ENCODE data around the gene GRID2.

Gene GRID2

DNA sequence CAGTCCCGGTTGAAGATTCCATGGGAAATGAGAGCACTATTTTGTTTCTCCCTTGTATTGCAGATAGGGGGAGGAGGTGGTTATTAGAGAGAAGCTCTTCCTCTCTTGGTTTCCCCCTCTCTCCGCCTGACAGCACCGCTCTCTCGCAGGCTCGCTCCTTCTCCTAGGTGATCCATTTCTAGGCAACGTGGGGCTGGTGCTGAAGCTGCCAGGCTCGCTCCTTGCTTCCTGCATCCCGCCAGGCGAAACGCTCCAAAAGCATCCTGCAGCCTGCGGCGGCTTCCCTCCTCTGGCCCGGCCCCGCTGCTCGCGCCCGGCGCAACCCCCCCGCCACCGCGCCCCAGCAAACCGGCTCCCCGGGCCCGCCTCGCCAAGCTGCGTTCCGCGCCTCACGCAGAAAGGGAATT, at the start of gene GRID2:
TSS of gene GRID2 (plus strand) at position 346 of the 407 bp plus-strand sequence.
- Mint-ChIP-seq H3K4me3 (no peak within 1 kb of the TSS), H3K27ac (ENCODE audit: low read depth) (no peak within 1 kb of the TSS), H3K36me3 (ENCODE audit: insufficient read depth) (no peaks in the 10 kb centered on the region), H3K4me1 (no peaks in the 10 kb centered on the region), H3K27me3 (peaks cover 8% of the 10 kb centered on the region), H3K9me3 (peaks cover 7% of the 10 kb centered on the region)
- ATAC-seq (replicated peaks; ENCODE audit: extremely low read depth, poor library complexity, severe bottlenecking) = no peak
- no peak for DNase-seq (ENCODE audit: low spot score in 2 of 2)

GRCh38 chr4:92253986-92254671, 49.6 kb upstream of the GRID2 start:
- Mint-ChIP-seq H3K4me1 (no peaks in the 10 kb centered on the region), H3K4me3 (no peak overlapping the region), H3K9me3 (peaks cover 25% of the 10 kb centered on the region), H3K36me3 (ENCODE audit: insufficient read depth) (no peaks in the 10 kb centered on the region), H3K27ac (ENCODE audit: low read depth) (no peak overlapping the region), H3K27me3 (no peaks in the 10 kb centered on the region)
- ATAC-seq (replicated peaks; ENCODE audit: extremely low read depth, poor library complexity, severe bottlenecking) (no peak), DNase-seq (ENCODE audit: low spot score in 2 of 2) (no peak)

- DNase-seq (ENCODE audit: low spot score in 2 of 2) = no peak
- ATAC-seq (replicated peaks; ENCODE audit: extremely low read depth, poor library complexity, severe bottlenecking) = no peak
- Mint-ChIP-seq H3K27me3 (no peaks in the 10 kb centered on the region), H3K36me3 (ENCODE audit: insufficient read depth) (no peaks in the 10 kb centered on the region), H3K4me1 (no peaks in the 10 kb centered on the region), H3K27ac (ENCODE audit: low read depth) (no peak overlapping the region), H3K9me3 (peaks cover 28% of the 10 kb centered on the region), H3K4me3 (no peak overlapping the region)
Measured at GRCh38 chr4:92254767-92255442, 48.9 kb upstream of the GRID2 start.

- peaks cover 26% of the 10 kb centered on the region for H3K9me3 Mint-ChIP-seq
- no peak overlapping the region for H3K4me3 Mint-ChIP-seq
- no peaks in the 10 kb centered on the region for H3K36me3 Mint-ChIP-seq (ENCODE audit: insufficient read depth)
Measured at GRCh38 chr4:92255920-92256244, 47.9 kb upstream of the GRID2 start.

DNA sequence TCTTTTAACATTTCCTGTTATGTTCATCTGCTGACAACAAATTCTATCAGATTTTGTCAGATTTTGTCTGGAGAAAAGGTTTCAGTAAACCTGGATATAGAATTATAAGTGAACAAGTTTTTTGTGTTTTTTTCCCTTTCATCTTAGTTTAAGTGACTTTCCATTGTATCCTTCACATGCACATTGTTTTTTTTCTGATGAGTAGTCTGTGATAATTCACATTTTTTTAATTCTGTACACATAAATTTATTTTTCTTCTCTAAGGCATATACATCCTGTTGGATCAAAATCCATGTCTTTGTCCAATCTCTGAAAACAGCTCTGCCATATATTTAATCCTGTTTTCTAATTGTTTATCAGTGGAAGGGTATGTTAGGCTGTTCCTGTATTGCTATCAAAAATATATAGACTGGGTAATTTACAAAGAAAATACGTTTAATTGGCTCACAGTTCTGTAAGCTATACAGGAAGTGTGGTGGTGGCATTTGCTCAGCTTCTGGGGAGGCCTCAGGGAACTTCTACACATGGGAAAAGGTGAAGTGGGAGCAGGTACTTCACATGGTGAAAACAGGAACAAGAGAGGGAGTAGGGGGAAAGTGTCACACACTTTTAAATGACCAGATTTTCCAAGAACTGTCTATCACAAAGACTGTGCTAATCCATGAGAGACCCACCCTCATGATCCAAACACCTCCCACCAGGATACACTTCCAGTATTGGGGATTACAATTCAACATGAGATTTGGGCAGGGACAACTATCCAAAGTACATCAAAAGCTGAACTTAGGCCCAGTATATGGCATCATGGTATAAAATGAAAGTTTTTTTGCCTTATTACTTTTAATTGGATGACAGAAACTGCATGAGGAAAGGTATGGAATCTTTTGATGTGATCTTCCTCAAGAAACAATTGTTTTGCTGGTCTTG, 45.6 kb upstream of the GRID2 start:
- Mint-ChIP-seq H3K4me3 (no peak overlapping the region), H3K36me3 (ENCODE audit: insufficient read depth) (no peaks in the 10 kb centered on the region), H3K27me3 (no peaks in the 10 kb centered on the region), H3K27ac (ENCODE audit: low read depth) (no peak overlapping the region), H3K4me1 (no peaks in the 10 kb centered on the region), H3K9me3 (peaks cover 15% of the 10 kb centered on the region)
- ATAC-seq (replicated peaks; ENCODE audit: extremely low read depth, poor library complexity, severe bottlenecking) (no peak), DNase-seq (ENCODE audit: low spot score in 2 of 2) (no peak)

More at GRCh38 chr4:92255920-92256244, 47.9 kb upstream of the GRID2 start:
- Mint-ChIP-seq H3K4me1 (no peaks in the 10 kb centered on the region), H3K27me3 (no peaks in the 10 kb centered on the region), H3K27ac (ENCODE audit: low read depth) (no peak overlapping the region)
- ATAC-seq (replicated peaks; ENCODE audit: extremely low read depth, poor library complexity, severe bottlenecking) = no peak
- no peak for DNase-seq (ENCODE audit: low spot score in 2 of 2)

- Mint-ChIP-seq H3K9me3 (peaks cover 11% of the 10 kb centered on the region), H3K4me3 (no peak overlapping the region), H3K36me3 (ENCODE audit: insufficient read depth) (no peaks in the 10 kb centered on the region), H3K4me1 (no peaks in the 10 kb centered on the region), H3K27me3 (no peaks in the 10 kb centered on the region), H3K27ac (ENCODE audit: low read depth) (no peak overlapping the region)
- ATAC-seq (replicated peaks; ENCODE audit: extremely low read depth, poor library complexity, severe bottlenecking) = no peak
- DNase-seq (ENCODE audit: low spot score in 2 of 2) = no peak
Measured at GRCh38 chr4:92261256-92261655, 42.5 kb upstream of the GRID2 start.

GRCh38 chr4:92262371-92262770, 41.4 kb upstream of the GRID2 start:
- Mint-ChIP-seq H3K27me3 (no peaks in the 10 kb centered on the region), H3K4me3 (no peak overlapping the region), H3K36me3 (ENCODE audit: insufficient read depth) (no peaks in the 10 kb centered on the region)

GRCh38 chr4:92263010-92263409, 40.8 kb upstream of the GRID2 start:
- DNase-seq (ENCODE audit: low spot score in 2 of 2) = no peak
- ATAC-seq (replicated peaks; ENCODE audit: extremely low read depth, poor library complexity, severe bottlenecking) = no peak
- H3K27me3 Mint-ChIP-seq = no peaks in the 10 kb centered on the region
- no peaks in the 10 kb centered on the region for H3K4me1 Mint-ChIP-seq
- no peak overlapping the region for H3K27ac Mint-ChIP-seq (ENCODE audit: low read depth)
- H3K9me3 Mint-ChIP-seq = peaks cover 4% of the 10 kb centered on the region
- no peak overlapping the region for H3K4me3 Mint-ChIP-seq
- no peaks in the 10 kb centered on the region for H3K36me3 Mint-ChIP-seq (ENCODE audit: insufficient read depth)

More at GRCh38 chr4:92262371-92262770, 41.4 kb upstream of the GRID2 start:
- ATAC-seq (replicated peaks; ENCODE audit: extremely low read depth, poor library complexity, severe bottlenecking) (no peak), DNase-seq (ENCODE audit: low spot score in 2 of 2) (no peak)
- H3K4me1 Mint-ChIP-seq = no peaks in the 10 kb centered on the region
- peaks cover 5% of the 10 kb centered on the region for H3K9me3 Mint-ChIP-seq
- H3K27ac Mint-ChIP-seq (ENCODE audit: low read depth) = no peak overlapping the region

DNA sequence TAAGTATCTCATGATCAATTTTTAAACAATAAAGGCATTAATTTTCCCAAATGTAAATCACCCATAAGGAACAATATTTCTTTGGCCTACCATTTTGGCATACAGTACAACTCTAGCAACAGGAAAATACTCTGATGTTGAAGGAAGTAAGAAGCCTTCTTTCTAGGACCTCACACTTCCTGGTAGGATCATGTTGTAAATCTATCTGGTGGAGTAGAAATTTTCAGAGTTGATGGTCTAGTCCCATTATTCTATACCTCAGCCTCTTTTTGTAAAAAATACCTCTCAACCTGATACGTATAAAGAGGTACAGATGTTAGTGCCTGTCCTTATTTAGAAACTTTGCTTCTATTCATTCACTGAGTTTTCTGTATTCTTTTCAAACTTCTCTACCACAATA, 40.2 kb upstream of the GRID2 start:
- Mint-ChIP-seq H3K4me3 (no peak overlapping the region), H3K27ac (ENCODE audit: low read depth) (no peak overlapping the region)

DNA sequence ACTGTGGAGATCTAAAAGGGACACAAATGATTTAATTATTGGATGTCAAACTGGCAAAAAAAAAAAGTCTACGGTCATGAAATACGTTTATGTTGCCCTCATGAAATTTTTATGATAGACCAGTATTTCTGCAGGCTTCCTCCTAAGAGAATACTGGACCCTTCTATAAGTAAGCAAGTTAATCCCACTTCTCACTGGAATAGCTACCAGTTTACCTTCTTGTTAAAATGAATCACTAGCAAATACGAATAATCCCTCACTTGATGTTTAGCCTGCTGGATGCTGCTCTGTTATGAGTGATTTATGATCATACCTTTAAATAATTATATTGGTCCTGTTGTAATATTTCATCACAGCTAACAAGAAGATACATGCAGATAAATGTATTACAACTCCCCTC, 39.6 kb upstream of the GRID2 start:
- Mint-ChIP-seq H3K27ac (ENCODE audit: low read depth) (no peak overlapping the region), H3K27me3 (no peaks in the 10 kb centered on the region), H3K9me3 (peaks cover 11% of the 10 kb centered on the region), H3K4me1 (no peaks in the 10 kb centered on the region), H3K36me3 (ENCODE audit: insufficient read depth) (no peaks in the 10 kb centered on the region), H3K4me3 (no peak overlapping the region)
- ATAC-seq (replicated peaks; ENCODE audit: extremely low read depth, poor library complexity, severe bottlenecking) (no peak), DNase-seq (ENCODE audit: low spot score in 2 of 2) (no peak)

More for the DNA sequence above, 40.2 kb upstream of the GRID2 start:
- H3K9me3 Mint-ChIP-seq = peaks cover 8% of the 10 kb centered on the region
- ATAC-seq (replicated peaks; ENCODE audit: extremely low read depth, poor library complexity, severe bottlenecking) (no peak), DNase-seq (ENCODE audit: low spot score in 2 of 2) (no peak)
- no peaks in the 10 kb centered on the region for H3K27me3 Mint-ChIP-seq
- no peaks in the 10 kb centered on the region for H3K4me1 Mint-ChIP-seq
- no peaks in the 10 kb centered on the region for H3K36me3 Mint-ChIP-seq (ENCODE audit: insufficient read depth)

DNA sequence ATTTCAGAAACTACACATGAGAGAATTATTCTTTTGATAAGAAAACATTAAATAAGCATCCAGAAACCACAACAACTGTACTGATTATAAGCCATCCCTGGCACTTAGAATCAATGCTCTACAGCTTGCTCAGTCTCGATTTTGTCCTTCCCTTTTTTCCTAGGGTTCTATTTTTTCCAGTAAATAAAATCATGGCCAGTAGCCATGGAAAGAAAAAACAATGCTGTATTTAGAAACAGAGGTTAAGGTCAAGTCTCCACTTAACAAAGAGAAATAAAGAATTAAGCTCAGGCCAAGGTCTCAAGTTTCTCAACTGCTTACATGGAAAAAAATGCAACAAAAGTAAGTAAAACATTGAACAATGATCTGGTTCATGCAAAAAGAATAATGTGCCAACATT, 38.7 kb upstream of the GRID2 start:
- Mint-ChIP-seq H3K27me3 (no peaks in the 10 kb centered on the region), H3K36me3 (ENCODE audit: insufficient read depth) (no peaks in the 10 kb centered on the region), H3K9me3 (peaks cover 7% of the 10 kb centered on the region), H3K4me3 (no peak overlapping the region), H3K4me1 (no peaks in the 10 kb centered on the region), H3K27ac (ENCODE audit: low read depth) (no peak overlapping the region)
- ATAC-seq (replicated peaks; ENCODE audit: extremely low read depth, poor library complexity, severe bottlenecking) (no peak), DNase-seq (ENCODE audit: low spot score in 2 of 2) (no peak)

- Mint-ChIP-seq H3K4me1 (no peaks in the 10 kb centered on the region), H3K9me3 (peaks cover 13% of the 10 kb centered on the region), H3K36me3 (ENCODE audit: insufficient read depth) (no peaks in the 10 kb centered on the region), H3K27me3 (no peaks in the 10 kb centered on the region), H3K4me3 (no peak overlapping the region), H3K27ac (ENCODE audit: low read depth) (no peak overlapping the region)
- ATAC-seq (replicated peaks; ENCODE audit: extremely low read depth, poor library complexity, severe bottlenecking) (no peak), DNase-seq (ENCODE audit: low spot score in 2 of 2) (no peak)
Measured at GRCh38 chr4:92265798-92266197, 38.0 kb upstream of the GRID2 start.

All from central memory CD8-positive, alpha-beta T cell (primary cell).